GM21576 (cell line): ENCODE data around the gene TKT.
"Not testable (repeated sequence)": the region's sequence is repeated elsewhere in the genome, so short reads cannot be mapped to it uniquely, and the experiment has no call there.

Experiments
- ATAC-seq: cut with Tn5 transposase; IDR thresholded peaks from one replicate; pipeline ENCODE4 v1.9.1; 2021; ENCODE audit warnings: mild to moderate bottlenecking, moderate library complexity; ENCODE audit not compliant: unreplicated experiment

TKT gene, protein sequence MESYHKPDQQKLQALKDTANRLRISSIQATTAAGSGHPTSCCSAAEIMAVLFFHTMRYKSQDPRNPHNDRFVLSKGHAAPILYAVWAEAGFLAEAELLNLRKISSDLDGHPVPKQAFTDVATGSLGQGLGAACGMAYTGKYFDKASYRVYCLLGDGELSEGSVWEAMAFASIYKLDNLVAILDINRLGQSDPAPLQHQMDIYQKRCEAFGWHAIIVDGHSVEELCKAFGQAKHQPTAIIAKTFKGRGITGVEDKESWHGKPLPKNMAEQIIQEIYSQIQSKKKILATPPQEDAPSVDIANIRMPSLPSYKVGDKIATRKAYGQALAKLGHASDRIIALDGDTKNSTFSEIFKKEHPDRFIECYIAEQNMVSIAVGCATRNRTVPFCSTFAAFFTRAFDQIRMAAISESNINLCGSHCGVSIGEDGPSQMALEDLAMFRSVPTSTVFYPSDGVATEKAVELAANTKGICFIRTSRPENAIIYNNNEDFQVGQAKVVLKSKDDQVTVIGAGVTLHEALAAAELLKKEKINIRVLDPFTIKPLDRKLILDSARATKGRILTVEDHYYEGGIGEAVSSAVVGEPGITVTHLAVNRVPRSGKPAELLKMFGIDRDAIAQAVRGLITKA

DNA sequence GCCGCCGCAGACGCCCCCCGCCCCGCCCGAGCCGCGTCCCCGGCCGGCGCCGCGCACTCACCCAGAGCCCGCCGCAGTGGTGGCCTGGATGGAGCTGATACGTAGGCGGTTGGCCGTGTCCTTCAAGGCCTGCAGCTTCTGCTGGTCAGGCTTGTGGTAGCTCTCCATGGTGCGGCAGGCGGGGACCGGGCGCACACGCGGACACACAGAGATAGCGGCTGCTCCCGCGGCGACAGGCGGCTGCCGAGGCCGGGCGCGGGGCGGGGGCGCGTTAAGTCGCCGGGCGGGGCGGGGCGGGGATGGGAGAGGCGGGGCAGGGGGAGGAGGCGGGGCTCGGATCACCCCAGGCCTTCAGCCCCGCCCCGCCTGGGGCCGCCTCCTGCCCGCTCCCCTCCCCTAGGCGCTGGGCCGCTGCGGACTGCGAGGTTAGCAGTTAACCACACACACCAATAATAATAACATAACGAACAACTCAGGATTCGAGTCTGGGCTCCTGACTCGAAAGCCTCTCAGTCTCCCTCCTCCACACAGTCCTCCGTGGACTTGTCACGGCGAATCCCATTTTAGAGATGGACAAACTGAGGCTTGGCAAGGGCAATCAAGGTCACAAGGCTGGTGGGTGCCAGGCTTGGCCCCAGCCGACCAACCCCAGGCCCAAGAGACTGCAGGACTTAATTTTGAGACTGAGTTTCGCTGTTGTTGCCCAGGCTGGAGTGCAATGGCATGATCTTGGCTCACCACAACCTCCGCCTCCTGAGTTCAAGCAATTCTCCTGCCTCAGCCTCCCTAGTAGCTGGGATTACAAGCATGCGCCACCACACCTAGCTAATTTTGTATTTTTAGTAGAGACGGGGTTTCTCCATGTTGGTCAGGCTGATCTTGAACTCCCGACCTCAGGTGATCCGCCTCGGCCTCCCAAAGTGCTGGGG, at the start of gene TKT:
TKT (minus strand) TSS at position 248 of the 929 bp plus-strand sequence; CDS start at position 168, 80 bp downstream.
- ATAC-seq: peak; percentile 44

DNA sequence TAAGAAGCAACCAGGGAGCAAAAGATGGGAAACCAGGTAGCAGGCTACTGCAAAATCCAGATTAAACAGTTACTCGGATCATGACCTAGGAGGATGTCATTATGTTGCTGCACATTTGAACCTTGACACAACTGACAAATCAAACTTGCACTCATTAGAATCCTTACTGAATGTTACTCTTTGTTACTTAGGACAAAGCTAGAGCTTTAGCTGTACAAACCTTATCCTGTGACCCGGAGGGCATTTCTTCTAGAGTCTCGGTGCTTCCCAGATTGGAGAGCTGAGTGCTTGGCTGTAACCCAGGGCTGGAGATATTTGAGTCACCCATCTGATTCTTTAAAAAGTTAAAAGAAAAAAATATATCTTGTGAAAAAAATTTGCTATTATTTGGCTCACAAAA, 48.1 kb upstream of the TKT start:
- ATAC-seq: no peak

DNA sequence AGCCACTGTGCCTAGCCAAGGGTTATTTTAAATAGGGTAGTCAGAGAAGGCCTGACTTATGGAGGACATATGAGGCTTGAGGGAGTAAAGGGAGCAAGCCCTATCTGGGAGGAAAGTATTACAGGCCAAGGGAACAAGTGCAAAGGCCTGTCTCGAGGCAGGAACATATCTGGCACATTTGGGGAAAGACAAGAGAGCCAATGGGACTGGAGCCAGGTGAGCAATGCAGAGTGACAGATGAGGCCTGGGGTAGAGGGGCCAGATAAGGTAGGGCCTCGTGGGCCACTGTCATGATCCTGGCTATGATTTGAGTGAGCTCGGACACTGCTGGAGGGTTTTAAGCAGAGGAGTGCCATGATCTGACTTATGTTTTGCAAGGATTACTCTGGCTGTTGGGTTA, 47.7 kb upstream of the TKT start:
- ATAC-seq: no peak

DNA sequence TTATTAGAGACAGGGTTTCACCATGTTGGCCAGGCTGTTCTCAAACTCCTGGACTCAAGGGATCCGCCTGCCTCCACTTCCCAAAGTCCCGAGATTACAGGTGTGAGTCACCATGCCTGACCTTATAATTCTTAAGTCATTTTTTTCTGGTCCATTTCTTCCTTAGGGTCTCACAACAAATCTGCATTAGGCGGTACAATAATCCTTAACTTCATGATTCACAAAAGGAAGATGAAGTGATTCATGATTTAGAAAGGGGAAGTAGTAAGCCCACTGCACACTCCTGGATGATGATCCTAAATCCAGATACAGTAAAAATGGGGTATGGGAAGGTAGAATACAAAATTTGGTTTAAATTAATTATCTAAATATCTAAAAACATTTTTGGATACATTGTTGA, 45.0 kb upstream of the TKT start:
- ATAC-seq: no peak

DNA sequence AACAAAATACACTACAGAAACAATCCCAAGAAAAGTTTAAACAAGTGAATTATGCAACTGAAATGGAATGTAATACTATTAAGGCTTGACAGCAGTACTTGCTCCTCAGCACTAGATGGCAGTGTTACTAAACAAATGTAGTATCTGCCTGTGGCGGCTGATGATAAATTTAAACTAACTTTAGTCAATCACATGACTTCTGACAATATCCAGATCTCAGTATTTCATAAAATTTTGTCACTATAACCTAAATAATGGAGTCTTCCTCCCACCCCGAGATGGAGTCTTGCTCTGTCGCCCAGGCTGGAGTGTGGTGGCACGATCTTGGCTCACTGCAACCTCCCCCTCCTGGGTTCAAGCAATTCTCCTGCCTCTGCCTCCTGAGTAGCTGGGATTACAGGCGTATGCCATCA, 43.8 kb upstream of the TKT start:
- not testable (repeated sequence) for ATAC-seq

DNA sequence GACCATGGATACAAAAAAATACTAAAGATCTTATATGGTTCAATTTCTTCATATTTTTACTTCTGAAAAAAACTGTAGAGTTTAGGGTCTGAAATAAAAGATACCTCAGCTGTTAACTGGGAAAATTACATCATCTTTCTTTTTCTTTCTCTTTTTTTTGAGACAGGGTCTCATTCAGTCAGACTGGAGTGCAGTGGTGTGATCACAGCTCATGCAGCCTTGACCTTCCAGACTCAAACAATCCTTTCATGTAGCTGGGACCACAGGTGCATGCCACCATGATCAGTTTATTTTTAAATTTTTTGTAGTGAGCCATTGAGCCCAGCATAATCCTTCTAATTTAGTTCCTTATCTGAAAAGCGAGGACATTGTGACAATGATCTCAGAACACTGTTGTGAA, 39.6 kb upstream of the TKT start:
- no peak for ATAC-seq

DNA sequence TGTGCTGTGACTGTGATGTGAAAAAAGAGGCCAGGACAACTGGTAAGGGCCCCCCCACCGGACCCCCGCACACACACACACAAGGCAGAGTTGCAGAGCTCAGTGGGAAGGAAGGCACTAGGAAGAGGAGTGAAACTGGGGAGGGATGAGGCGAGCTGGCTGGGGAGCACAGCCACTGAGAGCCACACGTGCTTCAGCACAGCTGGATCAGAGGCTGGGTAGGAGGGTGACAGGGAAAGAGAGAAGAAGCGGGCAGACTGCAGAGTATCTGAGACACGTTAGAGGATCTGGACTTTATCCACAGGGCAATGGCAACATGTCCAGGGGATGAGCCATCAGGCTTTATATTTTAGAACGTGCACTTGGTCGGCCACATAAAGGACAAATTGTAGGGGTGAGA, 38.0 kb upstream of the TKT start:
- ATAC-seq: no peak

DNA sequence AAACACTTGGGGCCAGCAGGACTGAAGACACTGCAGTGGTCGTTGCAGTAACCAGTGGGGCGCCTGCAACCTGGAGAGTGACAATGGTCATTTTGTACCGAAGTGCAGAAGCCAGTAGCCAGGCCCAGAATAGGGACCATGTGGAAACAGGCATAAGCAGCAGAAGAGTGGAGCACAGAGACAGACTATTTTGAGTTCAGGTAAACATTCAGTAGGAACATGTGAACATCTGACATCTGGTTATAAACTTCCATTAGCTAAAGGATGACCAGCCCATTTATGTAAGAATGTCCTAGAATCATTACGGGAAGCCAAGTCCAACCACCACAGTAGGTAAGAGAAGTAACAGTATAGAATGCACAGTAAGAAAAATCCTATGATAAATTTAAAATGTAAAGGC, 32.4 kb upstream of the TKT start:
- ATAC-seq: no peak

DNA sequence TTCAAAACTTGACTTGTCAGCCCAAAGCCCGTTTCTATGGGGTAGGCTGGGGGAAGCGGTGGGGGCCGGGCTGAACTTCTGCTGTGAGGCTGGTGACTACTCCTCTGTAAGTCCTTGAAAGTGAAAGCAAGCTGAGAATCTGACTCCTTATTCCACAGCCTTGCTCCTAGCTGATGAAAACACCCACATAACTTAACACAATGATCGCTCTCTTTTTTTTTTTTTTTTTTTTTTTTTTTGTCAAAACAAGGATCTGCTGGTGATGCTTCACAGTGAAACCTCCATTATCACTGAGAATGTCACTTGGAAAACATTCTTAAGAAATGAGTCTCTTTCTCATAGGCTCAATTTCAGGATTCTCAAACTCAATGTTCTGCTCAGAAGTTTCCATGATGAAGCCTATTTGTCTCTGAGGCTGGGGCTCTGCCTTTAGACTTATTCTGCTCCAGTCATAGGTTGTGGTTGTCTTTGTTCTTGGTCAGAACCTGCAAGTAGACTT, 31.4 kb upstream of the TKT start:
- ATAC-seq: no peak

DNA sequence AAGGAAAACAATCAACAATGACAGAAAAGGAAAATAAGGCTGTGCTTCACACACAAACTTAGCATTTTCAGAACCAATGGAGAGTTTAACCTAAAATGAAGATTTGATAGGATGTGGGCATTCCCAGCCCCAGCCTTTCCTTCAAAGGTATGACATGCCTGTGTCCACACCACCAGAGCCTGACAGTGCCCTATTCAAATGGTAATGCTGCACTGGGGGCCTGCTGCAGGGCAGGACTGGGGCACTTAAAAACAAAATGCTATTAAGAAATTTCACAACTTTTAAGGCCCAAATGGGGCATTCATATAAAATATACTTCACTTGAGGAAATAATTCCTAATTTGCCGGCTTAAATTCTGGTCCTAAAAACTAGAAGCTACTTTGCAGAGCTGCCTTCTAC, 30.9 kb upstream of the TKT start:
- ATAC-seq: no peak

DNA sequence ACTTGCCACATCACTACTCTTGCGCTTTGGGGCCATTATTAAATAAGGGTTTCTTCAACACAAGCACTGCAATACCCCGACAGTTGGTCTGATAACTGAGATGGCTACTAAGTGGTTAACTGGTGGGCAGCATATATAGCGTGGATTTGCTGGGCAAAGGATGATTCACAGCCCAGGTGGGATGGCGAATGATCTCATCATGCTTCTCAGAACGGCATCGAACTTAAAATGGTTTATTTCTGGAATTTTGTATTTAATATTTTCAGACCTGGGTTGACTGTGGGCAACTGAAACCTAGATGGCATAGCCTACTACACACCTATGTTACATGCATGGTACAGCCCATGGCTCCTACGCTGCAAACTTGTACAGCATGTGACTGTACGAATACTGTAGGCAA, 26.8 kb upstream of the TKT start:
- ATAC-seq: no peak

DNA sequence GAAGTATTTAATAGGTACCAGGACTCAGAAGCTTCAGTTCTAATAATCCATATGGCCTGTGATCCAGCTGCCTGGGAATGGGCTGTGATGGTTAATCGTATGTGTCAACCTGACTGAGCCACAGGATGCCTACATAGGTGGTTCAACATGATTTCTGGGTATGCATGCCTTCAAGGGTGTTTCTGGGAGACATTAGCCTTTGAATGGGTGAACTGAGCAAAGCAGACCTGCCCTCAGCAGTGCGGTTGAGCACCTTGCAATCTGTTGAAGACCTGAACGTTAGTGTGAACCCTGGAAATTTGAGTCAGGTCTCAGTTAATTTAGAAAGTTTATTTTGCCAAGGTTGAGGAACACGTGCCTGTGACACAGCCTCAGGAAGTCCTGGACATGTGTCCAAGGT, 22.8 kb upstream of the TKT start:
- ATAC-seq: no peak

DNA sequence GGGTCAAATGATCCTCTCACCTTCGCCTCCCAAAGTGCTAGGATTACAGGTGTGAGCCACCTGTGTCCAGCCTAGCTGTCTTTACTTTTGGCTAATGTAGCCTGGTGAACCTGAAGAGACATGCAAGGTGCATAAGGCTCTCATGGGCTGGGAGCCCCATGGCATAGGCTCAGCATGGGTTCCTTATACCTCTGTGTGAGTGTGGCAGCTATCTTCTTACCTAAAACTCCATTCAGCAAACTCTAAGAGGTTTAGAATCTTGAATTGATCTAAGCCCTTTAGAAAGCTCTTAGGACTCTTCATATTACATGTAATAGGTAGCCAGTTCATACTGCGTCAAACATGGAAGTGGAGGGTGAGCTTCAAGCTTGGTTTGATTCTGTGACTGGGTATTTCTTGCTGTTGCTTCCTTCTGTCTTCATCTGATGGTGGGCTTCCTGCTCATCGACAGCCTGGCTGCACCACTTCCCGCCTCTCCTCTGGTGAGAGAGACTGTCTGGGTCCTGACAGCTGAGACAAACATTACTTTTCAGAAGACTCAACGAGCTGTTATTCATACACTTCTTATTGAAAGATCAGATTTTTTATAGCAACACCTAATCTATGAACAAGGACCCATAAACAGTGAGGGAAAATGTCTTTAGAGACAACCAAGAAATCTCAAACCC, 19.2 kb upstream of the TKT start:
- no peak for ATAC-seq

DNA sequence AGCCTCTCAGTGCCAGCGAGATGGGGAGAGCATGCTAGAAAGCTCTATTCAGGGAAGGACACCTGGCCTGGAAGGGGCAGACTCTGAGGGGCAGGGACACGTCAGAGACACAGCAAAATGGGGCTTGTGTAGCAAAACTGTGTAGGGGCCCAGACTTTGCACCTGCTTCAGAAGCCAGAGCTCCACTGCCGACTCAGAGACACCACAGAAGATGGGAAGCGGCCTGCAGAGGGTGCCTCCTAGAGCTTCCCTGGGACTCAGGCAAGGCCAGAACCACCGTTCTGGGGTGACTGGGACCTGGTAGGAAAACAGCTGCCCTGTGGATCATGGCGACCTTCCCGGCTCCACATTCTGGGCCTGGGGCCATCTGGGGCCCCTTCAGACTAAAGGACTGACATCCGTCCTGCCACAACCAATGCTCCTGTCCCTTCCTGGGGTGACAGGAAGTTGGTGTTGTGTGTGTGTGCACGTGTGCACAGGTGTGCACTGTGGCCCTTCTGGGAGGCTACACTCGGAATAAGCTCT, 17.4 kb upstream of the TKT start:
- no peak for ATAC-seq

DNA sequence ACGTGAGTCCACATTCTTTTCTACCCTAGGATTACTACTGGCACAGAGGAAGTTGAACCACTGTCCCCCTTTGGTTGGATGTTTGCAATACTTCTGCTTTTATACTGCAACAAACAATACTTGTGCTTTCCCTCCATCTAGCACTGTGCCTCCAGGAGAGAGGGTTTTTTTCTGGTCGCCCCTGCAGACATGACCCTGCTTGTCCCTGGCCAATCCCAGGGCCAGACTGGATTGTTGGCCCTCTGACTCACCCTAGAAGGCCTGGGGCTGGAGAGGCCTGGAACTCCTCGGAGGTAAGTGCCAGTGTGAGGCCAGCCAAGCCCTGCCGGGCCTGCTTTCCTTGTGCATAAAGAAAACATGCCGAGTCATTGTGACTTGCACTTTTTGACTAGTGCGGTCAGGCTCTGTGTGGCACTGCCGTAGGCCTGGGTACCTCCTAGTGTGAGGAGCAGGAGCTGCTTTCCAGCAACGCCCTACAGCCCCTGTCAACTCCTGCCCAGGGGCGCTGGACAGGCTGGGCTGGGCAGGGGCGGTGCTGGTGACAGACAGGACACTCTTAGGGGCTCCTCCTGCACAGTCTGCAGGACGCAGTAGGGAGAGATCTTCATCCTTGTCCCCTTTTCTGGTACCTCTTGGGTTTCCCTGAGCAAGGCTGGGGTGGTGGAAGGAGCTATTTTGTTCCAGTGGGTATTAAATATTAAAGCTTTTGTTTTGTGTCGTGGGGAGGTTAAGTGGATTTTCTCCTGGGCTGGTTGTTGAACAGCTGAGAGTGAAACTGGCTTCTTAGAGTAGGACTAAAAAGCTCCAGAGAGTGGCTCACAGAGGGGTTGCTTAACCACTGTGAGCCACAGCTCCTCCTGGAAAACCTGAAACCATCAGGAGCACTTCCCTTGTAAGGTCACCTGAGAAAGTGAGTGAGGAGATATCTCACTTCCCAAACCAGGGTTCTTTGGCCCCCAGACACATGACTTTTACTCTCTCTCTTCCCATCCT, 14.4 kb upstream of the TKT start:
- peak; percentile 67 for ATAC-seq

DNA sequence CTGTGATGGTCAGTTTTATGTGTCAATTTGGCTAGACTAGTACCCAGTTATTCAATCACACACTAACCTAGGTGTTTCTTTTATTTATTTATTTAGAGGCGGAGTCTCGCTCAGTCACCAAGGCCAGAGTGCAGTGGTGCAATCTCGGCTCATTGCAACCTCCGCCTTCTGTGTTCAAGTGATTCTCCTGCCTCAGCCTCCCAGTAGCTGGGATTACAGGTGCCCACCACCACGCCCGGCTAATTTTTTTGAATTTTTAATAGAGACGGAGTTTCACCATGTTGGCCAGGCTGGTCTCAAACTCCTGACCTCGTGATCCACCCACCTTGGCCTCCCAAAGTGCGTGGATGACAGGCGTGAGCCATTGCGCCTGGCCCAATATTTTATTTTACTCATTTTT, 13.4 kb upstream of the TKT start:
- ATAC-seq: not testable (repeated sequence)

DNA sequence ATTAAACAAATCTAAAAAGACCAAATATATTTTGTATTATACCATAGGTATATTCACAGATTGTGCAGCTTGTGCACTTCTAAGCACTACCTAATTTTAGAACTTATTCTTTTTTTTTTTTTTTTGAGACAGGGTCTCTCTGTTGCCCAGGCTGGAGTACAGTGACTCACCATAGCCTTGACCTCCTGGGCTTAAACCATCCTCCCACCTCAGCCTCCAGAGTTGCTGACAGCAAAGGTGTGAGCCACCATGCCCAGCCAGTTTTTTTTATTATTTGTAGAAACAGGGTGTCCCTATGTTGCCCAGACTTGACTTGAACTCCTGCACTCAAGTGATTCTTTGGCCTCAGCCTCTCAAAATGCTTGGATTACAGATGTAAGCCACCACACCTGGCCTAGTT, 11.9 kb upstream of the TKT start:
- ATAC-seq: no peak

DNA sequence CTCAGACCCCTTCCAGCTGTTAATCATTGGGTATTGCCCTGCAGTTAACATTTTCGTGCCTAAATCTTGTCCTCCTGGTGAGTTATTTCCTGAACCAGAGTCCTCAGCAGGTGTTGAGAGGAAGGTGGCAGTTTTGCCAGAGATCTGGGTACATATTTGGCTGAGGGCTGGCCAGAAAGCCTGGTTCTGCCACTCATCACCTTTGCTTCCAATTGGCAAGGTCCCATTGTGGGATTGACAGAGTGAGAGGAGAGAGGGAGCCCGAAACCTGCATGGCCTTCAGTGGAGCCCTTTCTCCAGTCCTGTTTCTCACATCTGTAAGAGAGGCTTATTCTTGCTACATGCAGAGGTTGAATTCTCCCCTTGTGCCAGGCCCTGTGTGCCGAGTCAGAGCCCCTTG, 8.9 kb upstream of the TKT start:
- ATAC-seq: no peak

DNA sequence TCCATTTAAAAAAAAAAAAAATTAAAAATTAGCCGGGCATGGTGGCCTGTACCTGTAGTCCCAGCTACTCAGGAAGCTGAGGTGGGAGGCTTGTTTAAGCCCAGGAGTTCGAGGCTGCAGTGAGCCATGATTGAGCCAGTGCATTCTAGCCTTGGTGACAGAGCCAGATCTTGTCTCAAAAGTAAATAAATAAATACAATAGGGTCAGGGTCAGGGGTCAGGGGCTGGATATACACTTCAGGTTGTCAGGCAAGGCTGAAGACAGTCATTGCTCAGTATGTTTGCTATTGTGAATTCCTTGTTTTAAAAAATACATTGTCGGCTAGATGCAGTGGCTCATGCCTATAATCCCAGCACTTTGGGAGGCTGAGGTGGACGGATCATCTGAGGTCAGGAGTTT, 8.1 kb upstream of the TKT start:
- no peak for ATAC-seq
